ENCODE measurements around the gene FAM240A.

DNA sequence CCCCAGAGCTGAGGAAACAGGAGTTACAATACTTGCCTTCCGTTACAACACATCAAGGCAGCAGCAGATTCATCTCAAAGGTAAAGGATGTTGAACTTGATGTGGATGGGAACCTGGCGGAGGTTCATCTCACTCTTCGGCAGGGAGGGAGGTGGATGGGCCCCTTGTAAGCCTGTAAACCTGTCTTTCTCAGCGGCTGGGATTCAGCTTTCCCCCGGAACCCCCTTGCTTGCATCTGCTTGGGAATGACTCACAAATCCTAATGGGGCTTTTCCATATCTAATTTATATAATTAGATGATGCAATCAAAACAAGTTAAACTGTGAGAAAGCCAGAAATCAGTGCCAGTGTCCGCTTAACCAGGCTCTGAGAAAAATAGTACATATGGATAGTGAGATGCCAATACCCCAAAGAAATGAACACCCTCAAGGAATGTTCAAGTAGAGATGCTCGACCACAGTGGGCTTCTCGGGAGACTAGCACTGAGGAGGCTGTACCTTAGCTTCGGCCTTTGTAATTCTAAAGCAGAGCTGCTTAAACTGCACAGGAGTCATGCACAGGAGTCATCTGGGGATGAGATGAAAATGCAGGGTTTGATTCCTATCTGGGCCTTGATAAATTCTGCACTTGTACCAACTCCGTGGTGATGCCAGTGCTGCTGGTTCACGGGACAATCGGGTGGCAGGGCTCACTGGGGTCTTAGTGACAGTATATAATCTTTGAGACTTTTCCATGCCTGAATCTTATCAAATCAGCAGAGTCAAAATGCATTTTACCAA is 2.2 kb upstream of the FAM240A start:
- TF ChIP-seq, protein P1, sequence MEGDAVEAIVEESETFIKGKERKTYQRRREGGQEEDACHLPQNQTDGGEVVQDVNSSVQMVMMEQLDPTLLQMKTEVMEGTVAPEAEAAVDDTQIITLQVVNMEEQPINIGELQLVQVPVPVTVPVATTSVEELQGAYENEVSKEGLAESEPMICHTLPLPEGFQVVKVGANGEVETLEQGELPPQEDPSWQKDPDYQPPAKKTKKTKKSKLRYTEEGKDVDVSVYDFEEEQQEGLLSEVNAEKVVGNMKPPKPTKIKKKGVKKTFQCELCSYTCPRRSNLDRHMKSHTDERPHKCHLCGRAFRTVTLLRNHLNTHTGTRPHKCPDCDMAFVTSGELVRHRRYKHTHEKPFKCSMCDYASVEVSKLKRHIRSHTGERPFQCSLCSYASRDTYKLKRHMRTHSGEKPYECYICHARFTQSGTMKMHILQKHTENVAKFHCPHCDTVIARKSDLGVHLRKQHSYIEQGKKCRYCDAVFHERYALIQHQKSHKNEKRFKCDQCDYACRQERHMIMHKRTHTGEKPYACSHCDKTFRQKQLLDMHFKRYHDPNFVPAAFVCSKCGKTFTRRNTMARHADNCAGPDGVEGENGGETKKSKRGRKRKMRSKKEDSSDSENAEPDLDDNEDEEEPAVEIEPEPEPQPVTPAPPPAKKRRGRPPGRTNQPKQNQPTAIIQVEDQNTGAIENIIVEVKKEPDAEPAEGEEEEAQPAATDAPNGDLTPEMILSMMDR (IDR thresholded peaks at IDR 0.05) = no peak
- TF ChIP-seq POLR2A (IDR thresholded peaks at IDR 0.05) (no peak), POLR2AphosphoS5 (IDR thresholded peaks at IDR 0.05) (no peak)

Data from transverse colon (tissue), 4 donors.